ENCODE data around the gene HYCC1.

DNA sequence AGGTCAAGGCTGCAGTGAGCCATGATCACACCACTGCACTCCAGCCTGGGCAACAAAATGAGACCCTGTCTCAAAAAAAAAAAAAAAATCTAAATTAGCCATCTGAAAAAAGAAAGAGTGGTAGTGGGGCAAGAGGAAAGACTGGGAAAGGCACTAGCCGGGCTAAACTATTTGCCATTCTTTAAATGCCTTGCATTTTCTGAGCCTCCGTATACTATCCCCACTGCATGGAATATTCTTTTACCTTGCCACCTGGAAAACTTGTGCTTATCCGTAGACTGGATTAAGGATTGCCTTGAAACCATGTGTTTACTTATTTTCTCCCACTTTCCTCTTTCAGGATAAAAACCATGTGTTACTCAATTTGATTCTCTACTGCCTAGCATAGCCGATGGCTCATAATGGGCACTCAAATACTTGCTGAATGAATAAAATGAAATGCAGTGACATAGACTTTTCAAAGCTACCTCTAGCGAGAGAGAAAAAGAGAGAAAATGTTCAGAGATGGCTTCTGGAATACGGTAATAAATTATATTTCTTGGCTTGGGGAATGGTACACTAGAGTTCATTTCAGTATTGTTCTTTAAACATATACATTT lies 30.6 kb downstream of the HYCC1 start:
- TF ChIP-seq, protein P1, sequence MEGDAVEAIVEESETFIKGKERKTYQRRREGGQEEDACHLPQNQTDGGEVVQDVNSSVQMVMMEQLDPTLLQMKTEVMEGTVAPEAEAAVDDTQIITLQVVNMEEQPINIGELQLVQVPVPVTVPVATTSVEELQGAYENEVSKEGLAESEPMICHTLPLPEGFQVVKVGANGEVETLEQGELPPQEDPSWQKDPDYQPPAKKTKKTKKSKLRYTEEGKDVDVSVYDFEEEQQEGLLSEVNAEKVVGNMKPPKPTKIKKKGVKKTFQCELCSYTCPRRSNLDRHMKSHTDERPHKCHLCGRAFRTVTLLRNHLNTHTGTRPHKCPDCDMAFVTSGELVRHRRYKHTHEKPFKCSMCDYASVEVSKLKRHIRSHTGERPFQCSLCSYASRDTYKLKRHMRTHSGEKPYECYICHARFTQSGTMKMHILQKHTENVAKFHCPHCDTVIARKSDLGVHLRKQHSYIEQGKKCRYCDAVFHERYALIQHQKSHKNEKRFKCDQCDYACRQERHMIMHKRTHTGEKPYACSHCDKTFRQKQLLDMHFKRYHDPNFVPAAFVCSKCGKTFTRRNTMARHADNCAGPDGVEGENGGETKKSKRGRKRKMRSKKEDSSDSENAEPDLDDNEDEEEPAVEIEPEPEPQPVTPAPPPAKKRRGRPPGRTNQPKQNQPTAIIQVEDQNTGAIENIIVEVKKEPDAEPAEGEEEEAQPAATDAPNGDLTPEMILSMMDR (IDR thresholded peaks at IDR 0.05 in 2 of 3, conservative IDR thresholded peaks at IDR 0.05 in 1 of 3; ENCODE audit: borderline replicate concordance in 1 of 3, insufficient read depth in 1 of 3, low read depth in 2 of 3, low read length in 2 of 3), result no peak
- TF ChIP-seq, protein P2, sequence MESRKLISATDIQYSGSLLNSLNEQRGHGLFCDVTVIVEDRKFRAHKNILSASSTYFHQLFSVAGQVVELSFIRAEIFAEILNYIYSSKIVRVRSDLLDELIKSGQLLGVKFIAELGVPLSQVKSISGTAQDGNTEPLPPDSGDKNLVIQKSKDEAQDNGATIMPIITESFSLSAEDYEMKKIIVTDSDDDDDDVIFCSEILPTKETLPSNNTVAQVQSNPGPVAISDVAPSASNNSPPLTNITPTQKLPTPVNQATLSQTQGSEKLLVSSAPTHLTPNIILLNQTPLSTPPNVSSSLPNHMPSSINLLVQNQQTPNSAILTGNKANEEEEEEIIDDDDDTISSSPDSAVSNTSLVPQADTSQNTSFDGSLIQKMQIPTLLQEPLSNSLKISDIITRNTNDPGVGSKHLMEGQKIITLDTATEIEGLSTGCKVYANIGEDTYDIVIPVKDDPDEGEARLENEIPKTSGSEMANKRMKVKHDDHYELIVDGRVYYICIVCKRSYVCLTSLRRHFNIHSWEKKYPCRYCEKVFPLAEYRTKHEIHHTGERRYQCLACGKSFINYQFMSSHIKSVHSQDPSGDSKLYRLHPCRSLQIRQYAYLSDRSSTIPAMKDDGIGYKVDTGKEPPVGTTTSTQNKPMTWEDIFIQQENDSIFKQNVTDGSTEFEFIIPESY (IDR thresholded peaks at IDR 0.05; ENCODE audit: extremely low read depth, insufficient replicate concordance, low read length), result no peak
